Hepatocyte (in vitro differentiated cells): ENCODE measurements around the gene PAGE2B. TPM values are rescaled to one million over a fixed set of nuclear protein-coding genes. Genes with fewer than 3 reads are reported as not detected.
A peak's percentile ranks its signal among the peaks of the same experiment; 100 is the strongest.

Experiments
- DNase-seq: peaks from one replicate; pipeline ENCODE4 v3.0.0-alpha.2; 2016; ENCODE audit warnings: low spot score
- H2AFZ ChIP-seq: fragments of 200-600 bp; sonication (generic); 2 replicates; pipeline ENCODE4 v1.6.0; 2016; ENCODE audit warnings: antibody characterized with exemption, mild to moderate bottlenecking
- H3K27ac ChIP-seq: fragments of 200-600 bp; sonication (generic); 2 replicates; pipeline ENCODE4 v1.5.1; 2016; ENCODE audit warnings: mild to moderate bottlenecking
- H3K27me3 ChIP-seq: fragments of 200-600 bp; sonication (generic); 2 replicates; pipeline ENCODE4 v1.6.1; 2016
- H3K36me3 ChIP-seq: fragments of 200-600 bp; sonication (generic); replicated peaks from 2 replicates; pipeline ENCODE4 v1.5.1; 2016; ENCODE audit warnings: low read depth; ENCODE audit not compliant: insufficient read depth
- H3K4me1 ChIP-seq: fragments of 200-600 bp; sonication (generic); 2 replicates; pipeline ENCODE4 v1.5.1; 2016; ENCODE audit warnings: mild to moderate bottlenecking, moderate library complexity; ENCODE audit not compliant: insufficient read depth
- H3K4me2 ChIP-seq: fragments of 200-600 bp; sonication (generic); 2 replicates; pipeline ENCODE4 v1.6.0; 2016
- H3K4me3 ChIP-seq: fragments of 200-600 bp; sonication (generic); 2 replicates; pipeline ENCODE4 v1.5.1; 2016; ENCODE audit warnings: mild to moderate bottlenecking
- H3K79me2 ChIP-seq: fragments of 200-600 bp; sonication (generic); 2 replicates; pipeline ENCODE4 v1.6.0; 2017; ENCODE audit warnings: mild to moderate bottlenecking
- H3K9me2 ChIP-seq: fragments of 200-600 bp; sonication (generic); replicated peaks from 2 replicates; pipeline ENCODE4 v1.6.0; 2017; ENCODE audit warnings: mild to moderate bottlenecking; ENCODE audit not compliant: insufficient read depth
- H3K9me3 ChIP-seq: fragments of 200-600 bp; sonication (generic); 2 replicates; pipeline ENCODE4 v1.5.1; 2016; ENCODE audit warnings: low read depth, mild to moderate bottlenecking
- H4K20me1 ChIP-seq: fragments of 200-600 bp; sonication (generic); 2 replicates; pipeline ENCODE4 v1.6.0; 2016; ENCODE audit warnings: mild to moderate bottlenecking; ENCODE audit not compliant: insufficient read depth, poor library complexity, severe bottlenecking
- CTCF ChIP-seq: fragments of 200-600 bp; sonication (generic); IDR thresholded peaks from 2 replicates; pipeline ENCODE4 v1.5.1; 2016; ENCODE audit warnings: antibody characterized with exemption, mild to moderate bottlenecking; ENCODE audit not compliant: poor library complexity
- EZH2 ChIP-seq: fragments of 200-600 bp; sonication (generic); IDR thresholded peaks from 2 replicates; pipeline ENCODE4 v1.6.1; 2016; ENCODE audit warnings: antibody characterized with exemption, mild to moderate bottlenecking, borderline replicate concordance
- EZH2phosphoT487 ChIP-seq: fragments of 200-600 bp; sonication (generic); IDR thresholded peaks from one replicate; pipeline ENCODE4 v1.6.1; 2018; ENCODE audit warnings: antibody characterized with exemption, mild to moderate bottlenecking, low read depth, moderate library complexity; ENCODE audit not compliant: unreplicated experiment, severe bottlenecking
- WGBS: methylation state at CpG from one replicate; pipeline ENCODE4 v1.1.6; 2016; ENCODE audit warnings: low lambda C conversion rate; ENCODE audit errors: missing lambda C conversion rate; 5-methylcytosine and 5-hydroxymethylcytosine counted together
- polyA plus RNA-seq: library from polyadenylated mRNA; unstranded; fragments of >200 nt; fragmentation: Nextera tagmentation; extraction: Ambion mirVana; gene quantifications from 2 replicates; pipeline ENCODE4 v1.2.1, GENCODE V29; 2016
- total RNA-seq: library from RNA; depleted of rRNA; stranded (reverse); fragments of >200 nt; gene quantifications from 2 replicates; pipeline ENCODE4 v1.2.3, GENCODE V29; 2014

Gene PAGE2B
- total and polyA plus RNA-seq, 2 experiments from 2014 or later, result 0.45 TPM; not detected in 1

DNA sequence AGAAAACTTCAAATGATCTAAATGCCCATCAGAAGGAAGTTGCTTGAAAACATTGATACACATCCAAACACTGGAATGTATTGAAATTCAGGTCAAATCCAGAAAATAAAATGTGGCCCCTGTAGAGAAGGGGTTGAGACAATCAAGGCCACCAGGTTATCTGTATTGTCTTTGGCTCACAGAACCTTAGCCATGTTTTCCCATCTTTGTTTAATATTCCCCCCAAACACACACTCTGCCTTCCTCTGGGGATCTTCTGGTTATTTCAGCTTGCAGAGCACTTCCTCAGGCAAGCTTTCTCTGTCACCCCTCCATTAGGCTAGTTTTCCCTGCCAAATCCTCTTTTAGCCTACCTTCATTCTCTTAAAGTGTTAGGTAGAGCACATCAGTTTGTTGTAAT is 44.4 kb downstream of the PAGE2B start:
- TF ChIP-seq EZH2phosphoT487 (no peak), CTCF (no peak), EZH2 (no peak)
- peaks cover 29% of the 10 kb centered on the region for H3K4me1 ChIP-seq

GRCh38 chrX:55119712-55120111 is 44.9 kb downstream of the PAGE2B start:
- no peak overlapping the region for H3K4me3 ChIP-seq
- TF ChIP-seq CTCF (no peak), EZH2 (no peak), EZH2phosphoT487 (no peak)
- H2AFZ ChIP-seq, result no peak overlapping the region
- H3K27ac ChIP-seq, result no peak overlapping the region
- no peaks in the 10 kb centered on the region for H3K9me2 ChIP-seq
- H3K9me3 ChIP-seq, result no peaks in the 10 kb centered on the region
- no peak overlapping the region for H3K4me2 ChIP-seq
- no peak for DNase-seq
- WGBS, result 48% methylated on average over 1 of the region's 1 CpG
- H3K79me2 ChIP-seq, result no peaks in the 10 kb centered on the region
- H4K20me1 ChIP-seq, result no peaks in the 10 kb centered on the region
- peaks cover 29% of the 10 kb centered on the region for H3K4me1 ChIP-seq
- no peaks in the 10 kb centered on the region for H3K36me3 ChIP-seq
- no peaks in the 10 kb centered on the region for H3K27me3 ChIP-seq

More for the DNA sequence above, 44.4 kb downstream of the PAGE2B start:
- Histone ChIP-seq H3K9me2 (no peaks in the 10 kb centered on the region), H3K9me3 (no peaks in the 10 kb centered on the region), H2AFZ (no peak overlapping the region), H3K36me3 (no peaks in the 10 kb centered on the region), H3K4me2 (no peak overlapping the region), H3K27me3 (no peaks in the 10 kb centered on the region), H3K79me2 (no peaks in the 10 kb centered on the region), H3K4me3 (no peak overlapping the region), H3K27ac (no peak overlapping the region), H4K20me1 (no peaks in the 10 kb centered on the region)
- DNase-seq, result no peak

- Histone ChIP-seq H3K27ac (peak overlapping the region; percentile 57), H3K79me2 (no peaks in the 10 kb centered on the region), H3K27me3 (no peaks in the 10 kb centered on the region), H3K9me3 (no peaks in the 10 kb centered on the region), H3K4me1 (peaks cover 29% of the 10 kb centered on the region), H3K4me2 (no peak overlapping the region), H2AFZ (no peak overlapping the region), H3K36me3 (no peaks in the 10 kb centered on the region), H3K4me3 (no peak overlapping the region), H3K9me2 (no peaks in the 10 kb centered on the region), H4K20me1 (no peaks in the 10 kb centered on the region)
- 16% methylated on average over 2 of the region's 2 CpGs for WGBS
- DNase-seq, result no peak
- no peak for TF ChIP-seq CTCF
- no peak for TF ChIP-seq EZH2
- TF ChIP-seq EZH2phosphoT487, result no peak
Measured at GRCh38 chrX:55120761-55121358, 46.0 kb downstream of the PAGE2B start.
